NCI-H2107 treated with DMSO at 0.1 percent for 48 hours (cell line): ENCODE measurements around the gene RIGI.
A peak's percentile ranks its signal among the peaks of the same experiment; 100 is the strongest.
"Not testable (repeated sequence)": the region's sequence is repeated elsewhere in the genome, so short reads cannot be mapped to it uniquely, and the experiment has no call there.

Experiments
- DNase-seq: peaks from one replicate; lab custom pipeline; 2025; ENCODE audit not compliant: unreplicated experiment; lab: John Stamatoyannopoulos, UW

The RIGI gene

DNA sequence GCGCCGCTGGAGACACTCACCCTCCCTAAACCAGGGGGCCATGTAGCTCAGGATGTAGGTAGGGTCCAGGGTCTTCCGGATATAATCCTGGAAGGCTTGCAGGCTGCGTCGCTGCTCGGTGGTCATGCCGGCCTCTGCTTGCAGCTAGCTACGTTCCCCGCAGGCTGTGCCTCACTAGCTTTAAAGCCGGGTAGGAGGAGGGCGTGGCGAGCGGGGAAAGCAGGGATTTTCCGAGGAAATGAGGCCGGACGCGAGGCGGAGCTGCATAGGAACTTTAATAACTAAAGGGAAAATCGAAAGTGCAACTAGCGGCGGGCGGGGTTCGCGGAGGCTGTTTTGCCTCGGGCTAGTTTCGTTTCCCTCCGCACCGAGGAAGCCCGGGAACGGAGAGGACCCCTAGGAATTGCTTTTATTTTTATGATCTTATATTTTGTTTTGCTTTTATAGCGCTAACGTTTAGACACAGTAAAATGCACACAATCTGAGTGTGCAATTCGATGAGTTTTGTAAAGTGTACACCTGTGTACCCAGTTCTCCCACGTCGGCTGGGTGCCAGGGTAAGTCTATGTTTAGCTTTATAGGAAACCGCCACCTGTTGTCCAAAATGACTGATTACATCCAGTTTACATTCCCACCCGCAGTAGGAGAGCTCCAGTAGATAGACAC is at the start of gene RIGI:
Gene RIGI, minus strand, starts transcription at position 156 of the 666 bp plus-strand sequence. Its CDS starts 30 bp downstream, at position 126.
- DNase-seq = peak; percentile 94

DNA sequence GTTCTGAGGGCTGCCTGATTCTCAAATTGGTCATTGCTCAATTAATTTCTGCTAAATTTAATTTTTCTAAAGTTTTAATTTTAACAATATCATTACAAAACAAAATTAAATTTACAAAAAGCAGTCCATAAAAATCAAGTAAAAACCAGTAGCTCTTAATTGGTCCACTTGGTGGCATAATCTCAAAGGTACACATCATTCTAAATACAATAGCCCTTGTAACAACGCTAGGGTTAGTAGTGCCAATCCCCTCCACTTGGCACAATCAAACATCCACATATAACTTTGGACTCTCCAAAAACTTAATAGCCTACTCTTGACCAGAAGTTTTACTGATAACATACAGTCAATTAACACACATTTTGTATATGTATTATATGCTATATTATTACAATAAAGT is 48.9 kb upstream of the RIGI start:
- DNase-seq = no peak

DNA sequence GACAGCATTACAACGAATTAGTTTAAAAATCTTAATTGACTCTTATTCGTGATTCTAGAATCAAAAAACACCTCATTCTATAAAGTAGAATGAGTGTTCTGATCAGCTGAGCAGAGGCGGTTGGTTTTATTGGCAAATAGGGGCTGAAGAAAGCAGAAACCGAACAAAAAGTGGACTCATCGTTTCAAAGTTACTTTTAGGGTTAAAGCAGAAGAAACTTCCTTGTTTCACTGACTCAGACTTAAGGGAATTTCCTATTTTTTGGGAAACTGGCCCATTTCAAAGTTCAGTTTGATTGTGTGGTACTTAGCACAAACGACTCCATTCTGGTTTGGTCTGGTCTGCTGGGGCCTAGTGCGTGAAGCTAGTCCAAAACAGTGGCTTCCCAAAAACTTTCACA is 47.8 kb upstream of the RIGI start:
- no peak for DNase-seq

DNA sequence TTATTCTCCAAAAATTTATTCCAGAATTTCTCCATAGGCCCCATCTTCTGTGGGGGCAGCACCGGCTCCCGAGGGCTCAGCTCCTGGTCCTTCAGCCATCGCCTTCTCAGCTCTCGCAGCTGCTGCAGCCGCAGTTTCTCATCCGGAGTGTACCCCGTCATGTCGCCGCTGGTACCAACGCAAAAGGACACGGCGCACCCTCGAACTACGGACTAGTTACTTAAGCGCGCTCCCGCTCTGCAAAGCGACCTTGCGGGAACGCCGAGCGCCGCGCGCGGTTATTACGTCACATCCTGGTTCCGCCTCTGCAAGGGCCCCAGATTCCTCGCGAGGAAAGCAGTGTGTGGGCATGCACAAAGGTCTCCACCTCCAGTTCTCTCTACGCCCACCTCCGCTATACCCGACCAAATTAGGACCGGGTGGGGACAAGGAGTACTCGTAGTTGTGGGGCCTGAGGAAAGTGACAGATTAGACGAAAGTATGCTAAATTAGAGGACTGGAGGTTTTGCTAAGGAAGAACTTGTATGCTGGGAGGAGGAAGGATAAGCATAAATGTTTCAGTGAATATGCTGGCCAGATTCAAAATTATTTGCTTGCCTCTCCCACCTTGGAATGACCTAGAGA is 47.0 kb upstream of the RIGI start, which contains the start of gene NDUFB6:
Gene NDUFB6, minus strand, starts transcription at position 260 of the 624 bp plus-strand sequence. Its CDS starts 99 bp downstream, at position 161.
- peak; percentile 77 for DNase-seq

DNA sequence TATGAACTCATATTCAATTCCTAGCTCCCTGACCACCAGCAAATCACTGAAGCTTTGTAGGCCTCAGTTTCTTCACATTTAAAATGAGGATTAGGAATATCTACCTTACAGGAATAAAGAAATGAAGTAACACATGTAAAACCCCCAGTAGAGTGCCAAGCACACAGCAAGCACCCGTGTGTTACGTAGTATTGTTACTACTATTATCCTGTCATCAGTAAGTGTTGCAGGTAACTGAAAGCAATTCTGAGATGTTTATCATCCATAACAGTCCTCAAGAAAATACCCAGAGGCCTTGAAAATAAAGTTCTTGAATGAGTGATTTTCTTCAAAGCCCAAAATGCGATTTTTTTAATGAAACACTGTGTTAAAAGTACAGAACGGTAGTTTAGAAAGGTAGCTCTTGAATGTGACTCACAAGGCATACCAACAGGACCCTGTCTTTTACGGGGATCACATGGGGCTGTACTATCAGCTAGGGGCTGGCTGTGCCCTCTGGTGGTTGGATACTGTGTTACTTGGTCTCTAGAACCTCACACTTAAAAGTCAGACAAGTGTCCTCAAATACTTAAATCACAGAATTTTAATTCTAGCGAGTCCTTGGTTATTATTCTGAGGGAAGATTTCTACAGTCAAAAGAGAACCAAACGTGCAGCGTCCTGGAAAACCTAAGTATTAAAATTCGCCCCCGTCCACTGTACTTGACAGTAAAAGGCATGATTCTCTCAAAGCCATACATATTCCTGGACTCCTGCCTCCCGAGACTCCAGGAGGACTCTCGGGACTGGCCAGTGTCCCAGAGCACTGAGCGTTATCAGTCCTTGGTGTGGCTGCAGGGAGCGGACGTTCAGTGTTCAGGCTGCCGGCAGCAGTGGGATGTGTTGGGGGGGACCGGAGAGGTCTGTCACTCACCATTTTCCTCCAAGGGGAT is 46.2 kb upstream of the RIGI start:
- peak; percentile 60 for DNase-seq

DNA sequence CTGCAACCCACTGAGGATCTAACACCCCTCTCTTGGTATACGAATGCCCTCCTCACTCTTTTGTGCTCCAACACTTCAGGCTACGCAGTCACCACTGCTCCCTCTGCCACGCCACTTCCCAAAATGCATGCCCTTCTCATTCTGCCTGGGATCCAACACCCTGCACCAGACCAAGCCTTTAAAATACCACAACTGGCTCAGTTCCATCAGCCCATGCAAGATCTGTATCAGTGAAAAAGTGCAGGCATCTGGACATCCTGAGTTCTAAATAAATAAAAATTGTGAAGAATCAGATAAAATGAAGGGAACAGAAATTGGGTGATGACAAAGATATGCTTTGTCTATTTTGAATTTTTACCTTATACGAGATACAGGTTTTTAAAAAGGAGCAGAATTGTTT is 44.3 kb upstream of the RIGI start:
- DNase-seq = no peak

DNA sequence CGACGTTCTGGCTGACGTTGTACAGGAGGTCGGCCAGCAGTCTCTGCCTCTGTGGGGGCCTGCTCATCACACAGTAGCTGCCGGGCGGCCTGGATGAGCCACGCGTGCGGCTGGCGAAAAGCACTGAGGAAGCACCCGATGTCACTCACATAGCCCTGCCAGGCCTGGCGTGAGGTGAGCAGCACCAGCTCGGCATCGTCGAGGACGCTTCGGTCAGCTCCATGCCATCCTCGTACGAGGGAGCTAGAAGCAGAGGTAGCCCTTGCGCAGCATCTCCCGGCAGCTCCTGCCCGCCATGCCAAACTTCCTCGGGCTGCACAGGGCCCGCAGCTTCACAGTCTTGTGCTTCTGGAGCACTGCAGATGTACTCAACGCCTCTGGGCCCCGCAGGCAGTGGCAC is 40.8 kb upstream of the RIGI start:
- DNase-seq = no peak

DNA sequence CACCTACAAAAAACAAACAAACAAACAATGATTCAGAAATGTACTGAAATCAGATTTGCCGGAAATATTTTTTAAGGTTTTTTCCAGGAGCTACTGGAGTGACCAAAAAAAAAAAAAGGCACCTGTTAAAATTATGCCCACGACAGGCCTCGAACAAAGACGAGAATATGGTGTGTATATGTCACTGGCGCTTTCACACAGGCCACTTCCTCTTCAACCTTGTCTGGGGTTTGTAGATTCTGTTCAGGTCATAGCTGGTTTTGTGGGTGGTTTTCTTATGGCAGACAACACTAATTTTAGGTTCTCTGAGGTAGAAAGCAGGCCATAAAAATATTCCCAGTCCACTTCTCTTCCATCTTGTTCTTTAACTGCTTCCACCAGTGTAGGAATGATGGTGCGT is 40.0 kb upstream of the RIGI start:
- DNase-seq = no peak

DNA sequence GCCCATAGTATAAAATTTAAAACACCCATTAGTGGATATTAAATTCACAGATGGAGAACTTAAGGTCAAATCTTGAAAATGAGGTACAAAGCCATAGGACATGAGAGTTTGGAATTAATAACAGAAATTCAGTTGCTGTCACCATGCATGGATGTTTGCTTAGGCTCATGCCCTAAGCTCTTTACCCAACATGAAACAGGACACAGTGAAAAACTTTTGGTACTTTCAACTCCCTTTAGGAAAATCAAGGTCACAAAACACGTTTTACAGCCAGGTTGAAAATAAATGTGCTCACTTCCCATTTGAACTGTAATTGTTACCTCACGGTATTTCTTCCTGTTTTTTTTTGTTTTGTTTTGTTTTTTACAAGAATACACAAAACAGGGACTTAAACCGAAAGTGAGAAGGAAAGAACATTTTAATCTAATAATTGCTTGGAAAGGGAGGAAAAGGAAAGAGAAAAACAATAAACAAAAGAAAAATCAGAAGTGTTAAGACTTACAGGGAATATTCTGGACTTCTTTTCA is 32.5 kb upstream of the RIGI start:
- no peak for DNase-seq

DNA sequence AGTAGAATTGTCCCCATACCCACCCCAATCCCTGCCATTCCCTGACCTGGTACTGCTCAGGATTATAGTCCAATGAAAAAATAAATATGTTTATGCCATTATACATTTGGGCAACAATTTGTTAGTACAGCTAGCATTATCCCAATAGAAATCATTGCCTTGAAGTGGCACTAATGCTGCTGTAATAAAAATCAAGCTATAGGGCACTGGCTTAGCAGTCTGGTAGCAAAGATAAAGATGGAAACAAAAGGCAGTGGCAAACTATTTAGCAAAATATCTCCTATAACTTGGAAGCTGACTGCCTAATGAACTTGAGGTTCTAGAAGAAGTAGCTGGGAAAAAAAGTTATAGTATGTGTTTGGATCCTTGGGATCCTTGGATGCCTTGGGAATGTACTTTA is 28.6 kb upstream of the RIGI start:
- DNase-seq = no peak

DNA sequence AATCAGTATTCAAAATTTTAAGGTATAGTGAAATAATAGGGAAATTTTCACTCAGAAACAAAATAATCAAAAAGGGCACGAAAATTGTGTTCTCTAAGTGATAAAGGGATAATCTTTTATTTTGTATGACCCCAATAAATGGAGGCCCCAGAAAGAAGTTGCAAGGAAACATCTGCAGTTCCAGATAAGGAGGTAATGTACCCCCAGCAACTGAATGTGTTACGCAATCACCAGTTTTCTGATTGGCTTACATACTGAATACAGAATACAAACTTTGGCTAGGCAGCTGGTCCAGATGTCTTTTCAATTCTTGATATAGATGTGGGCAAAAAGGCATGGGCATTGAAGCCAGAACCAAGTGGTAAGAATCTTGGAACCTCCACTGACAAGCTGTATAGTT is 28.1 kb upstream of the RIGI start:
- no peak for DNase-seq

DNA sequence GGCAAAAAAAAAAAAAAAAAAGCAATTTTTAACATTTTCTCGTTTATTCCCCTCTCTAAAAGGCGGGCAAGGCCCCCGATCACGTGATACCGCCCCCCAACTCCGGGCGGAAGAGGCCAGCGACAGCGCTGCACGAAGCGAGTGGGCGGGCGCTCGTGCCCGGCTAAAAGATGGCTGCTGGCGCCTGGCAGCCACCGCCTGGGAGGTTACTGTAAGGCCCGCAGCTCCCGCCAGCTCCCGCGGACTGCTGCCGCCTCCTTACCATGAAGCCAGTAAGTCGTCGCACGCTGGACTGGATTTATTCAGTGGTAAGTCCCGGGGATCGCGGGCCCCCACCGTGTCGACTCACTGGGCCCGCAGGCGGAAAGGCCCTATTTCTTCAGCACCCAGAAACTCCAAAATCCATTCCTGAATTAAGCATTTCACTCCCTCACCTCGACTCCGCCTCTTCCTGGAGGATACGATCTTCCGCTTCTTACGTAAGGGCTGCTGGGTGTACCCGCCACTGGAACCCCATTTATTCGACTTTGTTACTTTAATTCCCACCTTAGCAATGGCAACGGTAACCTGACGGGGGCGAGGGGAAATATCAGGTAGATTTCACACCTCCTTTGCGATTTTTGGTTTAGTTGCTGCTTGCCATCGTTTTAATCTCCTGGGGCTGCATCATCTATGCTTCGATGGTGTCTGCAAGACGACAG is 26.3 kb upstream of the RIGI start, which contains the start of the genes SMIM27 and TOPORS:
Gene SMIM27, plus strand, starts transcription at position 156 of the 701 bp plus-strand sequence. Its CDS starts 108 bp downstream, at position 264.
Gene TOPORS, minus strand, starts transcription at position 415 of the 701 bp plus-strand sequence. Its CDS starts 150 bp downstream, at position 265.
- peak; percentile 92 for DNase-seq

DNA sequence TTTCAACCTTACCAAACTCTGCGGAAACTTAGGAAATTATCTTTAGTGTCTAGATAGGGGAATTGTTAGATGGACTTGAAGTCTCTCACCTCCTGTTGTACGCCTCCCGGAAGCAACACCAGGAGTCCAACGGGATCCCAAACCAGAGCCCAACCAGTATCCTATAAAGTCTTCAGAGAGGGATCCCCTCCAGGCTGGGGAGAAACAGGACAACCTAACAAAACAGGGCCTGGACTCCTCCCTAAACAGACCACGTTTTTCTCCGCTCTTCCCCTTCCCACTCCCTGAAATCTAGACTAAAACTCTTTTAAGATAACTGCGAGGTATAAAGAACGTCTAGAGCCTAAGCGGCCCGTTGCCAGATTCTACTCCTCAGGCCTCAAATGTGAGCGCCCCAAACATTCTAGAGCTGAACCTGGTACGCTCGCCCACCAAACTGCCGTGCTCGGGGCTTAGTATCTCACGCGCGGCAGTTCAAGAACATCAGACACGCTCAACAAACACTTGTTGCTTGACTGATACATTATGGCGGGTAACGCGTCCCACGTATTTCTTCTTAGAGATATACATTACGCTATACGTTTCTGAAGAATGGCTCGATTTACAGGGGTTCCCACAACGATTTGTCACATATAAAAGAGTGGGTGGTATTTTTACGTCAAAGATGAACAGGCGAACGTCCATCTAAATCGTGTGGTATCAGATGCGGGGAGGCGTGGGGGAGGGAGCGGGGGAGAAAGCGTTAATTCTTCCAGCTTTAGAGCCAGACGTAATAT is 25.5 kb upstream of the RIGI start:
- peak; percentile 54 for DNase-seq

DNA sequence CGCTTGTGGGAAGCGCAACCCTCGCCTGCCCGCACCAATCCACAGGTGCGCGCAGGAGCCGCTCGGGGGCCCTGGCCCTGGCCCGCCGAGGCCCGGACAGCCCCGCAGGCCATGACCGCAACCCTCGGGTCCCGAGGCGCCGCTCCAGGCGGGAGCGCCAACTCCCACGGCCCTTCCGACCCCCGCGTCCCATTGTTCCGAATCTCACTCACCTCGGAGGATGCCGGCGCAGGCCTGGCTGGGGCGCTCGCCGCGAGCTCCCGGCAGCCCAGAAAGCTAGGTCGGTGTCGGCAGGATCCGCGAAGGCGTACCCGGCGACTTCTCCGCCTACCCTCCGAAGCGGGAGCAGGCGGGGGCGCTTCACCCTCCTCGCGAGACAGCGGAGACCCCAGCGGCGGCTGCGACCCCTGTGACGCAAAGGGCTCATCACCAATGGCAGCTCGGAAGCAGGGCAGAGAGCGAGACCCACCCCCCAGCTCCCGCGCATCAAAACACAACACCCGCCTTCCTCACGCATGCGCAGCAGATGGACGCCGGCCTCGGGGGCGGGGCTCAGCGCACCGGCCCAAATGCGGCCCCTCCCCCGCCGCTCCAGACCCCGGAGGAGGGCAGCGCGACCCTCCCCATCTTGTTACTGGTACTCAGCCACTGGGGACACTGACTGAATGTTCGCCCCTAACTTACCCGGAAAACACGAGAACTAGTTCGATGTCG is 24.7 kb upstream of the RIGI start:
- peak; percentile 82 for DNase-seq

DNA sequence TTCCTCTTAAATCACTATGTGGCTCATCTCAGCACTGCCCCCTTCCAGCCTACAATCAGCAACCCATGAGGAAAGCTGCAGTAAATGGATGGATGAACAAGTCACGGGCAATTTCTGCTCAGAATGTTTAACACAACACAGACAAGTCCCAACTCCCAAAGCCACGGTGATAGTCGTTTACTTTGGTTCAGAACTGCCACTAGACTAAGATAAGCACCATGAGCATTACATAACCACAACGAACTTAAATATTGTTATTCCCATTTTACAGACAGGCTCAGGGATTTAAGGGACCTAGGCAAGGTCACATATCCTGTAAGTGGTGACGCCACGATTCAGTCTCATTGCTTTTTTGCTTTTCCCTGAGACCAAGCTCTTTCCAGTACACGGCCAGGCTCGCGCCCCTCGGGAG is 24.2 kb upstream of the RIGI start:
- no peak for DNase-seq

DNA sequence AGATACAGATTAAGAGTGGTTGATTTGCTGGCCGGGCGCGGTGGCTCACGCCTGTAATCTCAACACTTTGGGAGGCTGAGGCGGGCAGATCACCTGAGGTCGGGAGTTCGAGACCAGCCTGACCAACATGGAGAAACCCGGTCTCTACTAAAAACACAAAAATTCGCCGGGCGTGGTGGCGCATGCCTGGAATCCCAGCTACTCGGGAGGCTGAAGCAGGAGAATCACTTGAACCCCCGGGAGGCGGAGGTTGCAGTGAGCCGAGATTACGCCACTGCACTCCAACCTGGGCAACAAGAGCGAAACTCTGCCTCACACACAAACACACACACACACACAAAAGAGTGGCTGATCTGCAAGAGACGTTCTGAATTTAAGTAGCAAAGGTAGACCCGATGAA is 22.2 kb upstream of the RIGI start:
- DNase-seq = not testable (repeated sequence)

DNA sequence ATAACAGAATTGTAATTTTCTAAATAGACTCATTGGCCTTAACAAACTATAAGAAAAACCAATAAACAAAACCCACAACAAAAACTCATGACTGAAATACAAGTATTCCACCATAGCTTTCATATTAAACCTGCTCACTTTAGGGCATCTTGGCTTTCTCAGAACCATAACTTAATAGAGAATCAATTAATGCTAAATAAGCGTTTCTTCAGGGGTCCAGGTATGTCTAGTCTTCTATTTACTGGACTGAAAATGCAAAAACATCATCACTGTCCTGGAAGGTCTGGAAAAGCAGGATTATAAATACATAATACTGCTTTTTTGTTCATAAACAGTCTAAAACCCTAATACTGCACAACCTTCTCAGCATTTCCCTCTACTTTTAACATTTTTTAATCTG is 19.9 kb upstream of the RIGI start:
- no peak for DNase-seq

DNA sequence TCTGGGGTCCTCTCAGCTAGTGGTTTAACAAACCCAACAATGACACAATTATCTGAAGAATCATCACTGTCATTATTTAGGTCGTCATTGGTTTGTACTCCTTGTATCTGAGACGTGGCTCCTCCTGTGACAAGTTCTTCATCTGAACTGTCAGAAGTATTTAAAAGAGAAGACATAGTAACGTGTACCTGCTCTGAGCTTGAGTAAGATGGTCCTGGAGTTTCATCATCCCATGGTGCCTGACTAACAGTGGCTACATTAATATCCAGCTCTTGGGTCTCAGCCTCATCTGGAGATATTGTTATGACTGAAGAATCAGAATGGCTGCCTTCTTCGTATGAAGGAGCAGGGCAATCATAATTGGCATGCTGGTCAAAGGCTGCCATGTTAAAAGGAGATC is 17.1 kb upstream of the RIGI start:
- DNase-seq = no peak

DNA sequence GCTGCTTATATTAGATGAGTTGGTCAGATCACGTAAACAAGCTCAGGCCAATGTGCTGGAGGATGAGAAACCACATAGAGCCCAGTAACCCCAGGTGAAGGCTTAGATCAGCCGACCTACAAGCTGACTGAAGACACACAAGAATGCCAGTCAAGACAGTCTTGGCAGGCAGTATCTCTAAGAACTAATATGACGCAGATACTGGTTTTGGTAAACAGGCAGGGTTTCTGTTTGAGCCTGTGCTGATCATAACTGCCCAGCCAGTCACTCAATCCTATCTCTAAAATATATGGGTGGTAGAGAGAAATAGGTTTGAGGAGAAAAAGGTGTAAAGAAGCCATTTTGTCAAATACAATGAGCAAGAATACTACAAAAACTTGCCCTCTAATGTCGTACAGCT is 7.8 kb upstream of the RIGI start:
- no peak for DNase-seq
